ENCODE measurements around the gene PRRT1B.

The PRRT1B gene

GRCh38 chr9:131597246-131597645, 51.9 kb downstream of the PRRT1B start:
- no peak for TF ChIP-seq ZFX (IDR thresholded peaks at IDR 0.05)
- TF ChIP-seq CTCF (conservative IDR thresholded peaks at IDR 0.05): no peak
- no peak overlapping the region for H3K27ac ChIP-seq

- TF ChIP-seq ZFX (IDR thresholded peaks at IDR 0.05): no peak
- no peak for TF ChIP-seq CTCF (conservative IDR thresholded peaks at IDR 0.05)
Measured at GRCh38 chr9:131598121-131598520, 52.8 kb downstream of the PRRT1B start.

GRCh38 chr9:131601683-131602181, 56.4 kb downstream of the PRRT1B start:
- TF ChIP-seq CTCF (conservative IDR thresholded peaks at IDR 0.05) (no peak), ZFX (IDR thresholded peaks at IDR 0.05) (no peak)
- H3K27ac ChIP-seq: no peak overlapping the region

More at GRCh38 chr9:131598121-131598520, 52.8 kb downstream of the PRRT1B start:
- H3K27ac ChIP-seq: no peak overlapping the region

- no peak for TF ChIP-seq ZFX (IDR thresholded peaks at IDR 0.05)
- TF ChIP-seq CTCF (conservative IDR thresholded peaks at IDR 0.05): no peak
- no peak overlapping the region for H3K27ac ChIP-seq
Measured at GRCh38 chr9:131603199-131603598, 57.9 kb downstream of the PRRT1B start.

GRCh38 chr9:131603711-131604439, 58.6 kb downstream of the PRRT1B start:
- TF ChIP-seq CTCF (conservative IDR thresholded peaks at IDR 0.05) (no peak), ZFX (IDR thresholded peaks at IDR 0.05) (no peak)
- no peak overlapping the region for H3K27ac ChIP-seq

- TF ChIP-seq CTCF (conservative IDR thresholded peaks at IDR 0.05) (no peak), ZFX (IDR thresholded peaks at IDR 0.05) (no peak)
- no peak overlapping the region for H3K27ac ChIP-seq
Measured at GRCh38 chr9:131605770-131606590, 60.7 kb downstream of the PRRT1B start.
